ENCODE results near the gene DGKI. TPM values are rescaled to one million over a fixed set of nuclear protein-coding genes. Genes with fewer than 3 reads are reported as not detected.

DGKI gene
- polyA plus RNA-seq, 4 donors: 0.35 to 0.54 TPM; not detected in 2

- no peak for DNase-seq
- 60 to 78% (median 73%) methylated on average over 3 of the region's 3 CpGs for WGBS, 3 donors
- Histone ChIP-seq H3K4me1 (ENCODE audit: control insufficient read depth in 3 of 3, insufficient read depth in 2 of 3, low read depth in 1 of 3, low read length in 2 of 3) (no peaks in the 10 kb centered on the region), H3K4me3 (ENCODE audit: low read depth in 1 of 3, low read length in 3 of 3) (no peak overlapping the region), H3K27me3 (ENCODE audit: control insufficient read depth in 3 of 3, insufficient read depth in 3 of 3, low read length in 3 of 3) (no peaks in the 10 kb centered on the region), H3K36me3 (ENCODE audit: control insufficient read depth in 3 of 3, insufficient read depth in 2 of 3, low read depth in 1 of 3, low read length in 3 of 3) (no peaks in the 10 kb centered on the region), H3K9me3 (ENCODE audit: control insufficient read depth in 2 of 2, insufficient read depth in 1 of 2, low read depth in 1 of 2, low read length in 1 of 2) (no peaks in the 10 kb centered on the region), H3K27ac (ENCODE audit: low read depth in 1 of 3, low read length in 2 of 3) (no peak overlapping the region)
- no peak for FAIRE-seq
Observed at GRCh38 chr7:137411446-137411845, 435.3 kb downstream of the DGKI start.

DNA sequence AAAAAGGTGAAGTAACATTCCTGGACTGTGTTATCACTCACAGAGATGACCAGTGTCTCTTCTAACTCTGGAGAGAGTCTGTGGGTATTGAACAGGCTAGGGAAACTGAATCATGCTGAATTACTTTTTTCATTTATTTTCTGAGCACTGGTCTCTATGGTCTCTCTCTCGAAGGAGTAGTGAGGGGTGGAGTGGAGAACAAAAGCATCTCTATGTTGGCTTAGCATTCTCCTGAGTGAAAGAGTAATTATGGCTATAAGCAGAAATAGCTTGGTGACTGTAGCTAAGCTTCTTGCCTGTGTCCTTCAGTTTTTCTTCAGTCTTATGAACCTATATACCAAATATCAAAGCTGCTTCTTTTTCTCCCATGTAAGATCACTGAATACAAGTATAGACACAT lies 438.6 kb downstream of the DGKI start:
- no peaks in the 10 kb centered on the region for H3K36me3 ChIP-seq (ENCODE audit: control insufficient read depth in 3 of 3, insufficient read depth in 2 of 3, low read depth in 1 of 3, low read length in 3 of 3)
- 40 to 63% (median 42%) methylated on average over 1 of the region's 1 CpG for WGBS, 3 donors
- H3K27me3 ChIP-seq (ENCODE audit: control insufficient read depth in 3 of 3, insufficient read depth in 3 of 3, low read length in 3 of 3): no peaks in the 10 kb centered on the region
- no peak overlapping the region for H3K4me3 ChIP-seq (ENCODE audit: low read depth in 1 of 3, low read length in 3 of 3)
- no peak for FAIRE-seq
- no peaks in the 10 kb centered on the region for H3K4me1 ChIP-seq (ENCODE audit: control insufficient read depth in 3 of 3, insufficient read depth in 2 of 3, low read depth in 1 of 3, low read length in 2 of 3)
- DNase-seq: no peak
- no peak overlapping the region for H3K27ac ChIP-seq (ENCODE audit: low read depth in 1 of 3, low read length in 2 of 3)
- no peaks in the 10 kb centered on the region for H3K9me3 ChIP-seq (ENCODE audit: control insufficient read depth in 2 of 2, insufficient read depth in 1 of 2, low read depth in 1 of 2, low read length in 1 of 2)

- H3K4me1 ChIP-seq (ENCODE audit: control insufficient read depth in 3 of 3, insufficient read depth in 2 of 3, low read depth in 1 of 3, low read length in 2 of 3): no peaks in the 10 kb centered on the region
- H3K4me3 ChIP-seq (ENCODE audit: low read depth in 1 of 3, low read length in 3 of 3): no peak overlapping the region
- DNase-seq (no peak), FAIRE-seq (no peak)
- WGBS, 3 donors: 80 to 85% (median 84%) methylated on average over 3 of the region's 3 CpGs
- H3K36me3 ChIP-seq (ENCODE audit: control insufficient read depth in 3 of 3, insufficient read depth in 2 of 3, low read depth in 1 of 3, low read length in 3 of 3): no peaks in the 10 kb centered on the region
- no peaks in the 10 kb centered on the region for H3K27me3 ChIP-seq (ENCODE audit: control insufficient read depth in 3 of 3, insufficient read depth in 3 of 3, low read length in 3 of 3)
- H3K27ac ChIP-seq (ENCODE audit: low read depth in 1 of 3, low read length in 2 of 3): no peak overlapping the region
- H3K9me3 ChIP-seq (ENCODE audit: control insufficient read depth in 2 of 2, insufficient read depth in 1 of 2, low read depth in 1 of 2, low read length in 1 of 2): no peaks in the 10 kb centered on the region
Observed at GRCh38 chr7:137407078-137407477, 439.7 kb downstream of the DGKI start.

DNA sequence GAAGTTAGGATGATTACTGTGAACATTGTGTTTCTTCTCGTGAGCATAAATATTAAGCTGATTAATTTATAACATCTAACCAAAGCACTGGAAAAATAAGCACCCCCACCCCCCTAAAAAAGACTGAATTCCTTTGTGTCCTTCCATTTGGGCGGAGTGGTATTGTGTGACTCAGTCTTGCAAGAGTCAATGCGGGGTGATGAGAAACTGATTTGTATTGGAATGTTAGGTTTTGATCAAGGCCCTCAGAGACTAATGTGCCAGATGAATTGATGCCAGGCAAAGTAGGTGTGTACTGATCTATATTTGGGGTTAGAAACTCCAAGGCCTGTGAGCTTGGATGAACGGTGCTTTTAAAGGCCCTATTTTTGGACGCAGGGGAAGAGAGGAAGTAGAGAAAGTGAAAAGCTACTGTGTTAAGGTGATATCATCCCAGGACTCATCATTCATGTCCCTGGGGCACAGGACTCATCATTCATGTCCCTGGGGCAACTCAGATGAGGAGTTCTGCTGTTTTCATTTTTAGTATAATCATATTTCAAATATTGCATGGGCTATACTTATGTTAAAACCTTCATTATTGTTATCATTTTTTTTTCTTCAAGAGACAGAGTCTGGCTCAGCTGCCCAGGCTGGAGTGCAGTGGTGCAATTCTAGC lies 442.0 kb downstream of the DGKI start:
- H3K4me3 ChIP-seq (ENCODE audit: low read depth in 1 of 3, low read length in 3 of 3): no peak overlapping the region
- DNase-seq: no peak
- no peak for FAIRE-seq
- H3K36me3 ChIP-seq (ENCODE audit: control insufficient read depth in 3 of 3, insufficient read depth in 2 of 3, low read depth in 1 of 3, low read length in 3 of 3): no peaks in the 10 kb centered on the region
- 76 to 84% (median 81%) methylated on average over 5 of the region's 5 CpGs for WGBS, 3 donors
- no peaks in the 10 kb centered on the region for H3K4me1 ChIP-seq (ENCODE audit: control insufficient read depth in 3 of 3, insufficient read depth in 2 of 3, low read depth in 1 of 3, low read length in 2 of 3)
- H3K9me3 ChIP-seq (ENCODE audit: control insufficient read depth in 2 of 2, insufficient read depth in 1 of 2, low read depth in 1 of 2, low read length in 1 of 2): no peaks in the 10 kb centered on the region
- no peaks in the 10 kb centered on the region for H3K27me3 ChIP-seq (ENCODE audit: control insufficient read depth in 3 of 3, insufficient read depth in 3 of 3, low read length in 3 of 3)
- H3K27ac ChIP-seq (ENCODE audit: low read depth in 1 of 3, low read length in 2 of 3): no peak overlapping the region

GRCh38 chr7:137403353-137403695 lies 443.4 kb downstream of the DGKI start:
- Histone ChIP-seq H3K27ac (ENCODE audit: low read depth in 1 of 3, low read length in 2 of 3) (no peak overlapping the region), H3K36me3 (ENCODE audit: control insufficient read depth in 3 of 3, insufficient read depth in 2 of 3, low read depth in 1 of 3, low read length in 3 of 3) (no peaks in the 10 kb centered on the region), H3K4me1 (ENCODE audit: control insufficient read depth in 3 of 3, insufficient read depth in 2 of 3, low read depth in 1 of 3, low read length in 2 of 3) (no peaks in the 10 kb centered on the region), H3K9me3 (ENCODE audit: control insufficient read depth in 2 of 2, insufficient read depth in 1 of 2, low read depth in 1 of 2, low read length in 1 of 2) (no peaks in the 10 kb centered on the region), H3K4me3 (ENCODE audit: low read depth in 1 of 3, low read length in 3 of 3) (no peak overlapping the region), H3K27me3 (ENCODE audit: control insufficient read depth in 3 of 3, insufficient read depth in 3 of 3, low read length in 3 of 3) (no peaks in the 10 kb centered on the region)
- WGBS, 3 donors: 56 to 59% (median 57%) methylated on average over 2 of the region's 2 CpGs
- no peak for DNase-seq
- no peak for FAIRE-seq

DNA sequence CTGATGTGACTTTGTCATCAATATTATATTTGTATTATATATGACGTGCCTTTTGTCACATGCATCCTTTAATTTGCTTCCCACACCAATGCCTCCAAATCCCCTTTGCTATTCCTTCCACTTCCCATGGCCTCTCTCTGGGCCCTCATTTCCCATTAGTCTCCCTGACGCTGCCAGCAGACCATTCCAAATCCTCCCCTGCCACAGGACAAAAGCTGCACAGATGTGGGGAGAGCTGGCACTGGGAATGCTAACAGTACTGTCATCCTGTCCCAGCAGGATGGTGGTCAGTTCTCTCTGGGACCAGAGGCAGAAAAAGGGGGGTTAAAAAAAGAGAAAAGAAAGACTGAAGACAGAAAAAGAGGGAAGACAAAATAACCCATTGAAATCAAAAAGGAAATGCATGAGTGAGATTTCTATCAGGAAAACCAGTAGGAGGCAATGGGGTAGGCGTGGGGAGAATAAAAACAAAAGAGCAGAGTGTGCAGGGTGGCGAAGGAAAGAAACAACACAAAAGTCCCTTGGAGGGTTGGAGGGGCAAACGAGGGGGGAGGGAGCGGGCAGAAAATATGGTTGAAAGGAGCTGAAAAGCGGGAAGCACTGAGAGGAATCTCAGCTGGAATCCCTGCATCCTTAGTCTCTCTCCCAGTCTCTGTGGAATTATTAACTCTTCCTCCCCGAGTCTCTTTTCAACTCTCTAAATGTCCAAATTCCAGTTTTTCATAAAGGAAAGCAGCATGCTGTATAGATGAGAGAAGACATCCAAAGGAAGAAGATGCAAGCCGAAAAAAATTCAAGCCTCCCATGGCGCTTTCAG lies 444.0 kb downstream of the DGKI start:
- no peak overlapping the region for H3K27ac ChIP-seq (ENCODE audit: low read depth in 1 of 3, low read length in 2 of 3)
- H3K4me1 ChIP-seq (ENCODE audit: control insufficient read depth in 3 of 3, insufficient read depth in 2 of 3, low read depth in 1 of 3, low read length in 2 of 3): no peaks in the 10 kb centered on the region
- no peaks in the 10 kb centered on the region for H3K36me3 ChIP-seq (ENCODE audit: control insufficient read depth in 3 of 3, insufficient read depth in 2 of 3, low read depth in 1 of 3, low read length in 3 of 3)
- H3K4me3 ChIP-seq (ENCODE audit: low read depth in 1 of 3, low read length in 3 of 3): no peak overlapping the region
- no peaks in the 10 kb centered on the region for H3K9me3 ChIP-seq (ENCODE audit: control insufficient read depth in 2 of 2, insufficient read depth in 1 of 2, low read depth in 1 of 2, low read length in 1 of 2)
- no peaks in the 10 kb centered on the region for H3K27me3 ChIP-seq (ENCODE audit: control insufficient read depth in 3 of 3, insufficient read depth in 3 of 3, low read length in 3 of 3)
- 33 to 39% (median 36%) methylated on average over 10 of the region's 10 CpGs for WGBS, 3 donors
- no peak for DNase-seq
- FAIRE-seq: no peak

- H3K36me3 ChIP-seq (ENCODE audit: control insufficient read depth in 3 of 3, insufficient read depth in 2 of 3, low read depth in 1 of 3, low read length in 3 of 3): no peaks in the 10 kb centered on the region
- no peak overlapping the region for H3K4me3 ChIP-seq (ENCODE audit: low read depth in 1 of 3, low read length in 3 of 3)
- no peak overlapping the region for H3K27ac ChIP-seq (ENCODE audit: low read depth in 1 of 3, low read length in 2 of 3)
- no peaks in the 10 kb centered on the region for H3K27me3 ChIP-seq (ENCODE audit: control insufficient read depth in 3 of 3, insufficient read depth in 3 of 3, low read length in 3 of 3)
- DNase-seq (no peak), FAIRE-seq (no peak)
- no peaks in the 10 kb centered on the region for H3K4me1 ChIP-seq (ENCODE audit: control insufficient read depth in 3 of 3, insufficient read depth in 2 of 3, low read depth in 1 of 3, low read length in 2 of 3)
- 55 to 66% (median 57%) methylated on average over 7 of the region's 7 CpGs for WGBS, 3 donors
- peaks cover 0 to 2% of the 10 kb centered on the region in 2 donors for H3K9me3 ChIP-seq (ENCODE audit: control insufficient read depth in 2 of 2, insufficient read depth in 1 of 2, low read depth in 1 of 2, low read length in 1 of 2)
Observed at GRCh38 chr7:137399827-137400823, 446.6 kb downstream of the DGKI start.

DNA sequence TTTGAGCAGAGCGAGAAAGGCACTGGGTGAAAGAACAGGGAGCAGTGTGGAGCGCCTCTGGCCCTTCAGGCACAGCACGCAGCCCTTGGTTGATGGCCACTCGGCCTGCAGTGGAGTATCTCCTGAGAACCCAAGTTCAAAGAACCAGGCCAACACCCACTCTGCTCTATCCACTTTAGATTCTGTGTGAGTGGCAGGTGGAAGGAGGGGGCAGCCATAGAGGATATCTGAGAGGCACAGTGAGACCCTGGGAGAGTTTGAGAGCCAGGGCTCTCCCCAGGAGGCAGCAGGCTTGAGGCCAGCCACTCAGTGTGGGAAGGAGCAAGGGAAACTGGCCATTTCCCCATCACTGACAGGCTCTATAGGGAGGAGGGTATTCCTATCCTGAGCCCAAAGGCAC lies 450.7 kb downstream of the DGKI start:
- no peak overlapping the region for H3K4me3 ChIP-seq (ENCODE audit: low read depth in 1 of 3, low read length in 3 of 3)
- no peak for FAIRE-seq

More for the DNA sequence above, 450.7 kb downstream of the DGKI start:
- Histone ChIP-seq H3K27me3 (ENCODE audit: control insufficient read depth in 3 of 3, insufficient read depth in 3 of 3, low read length in 3 of 3) (no peaks in the 10 kb centered on the region), H3K36me3 (ENCODE audit: control insufficient read depth in 3 of 3, insufficient read depth in 2 of 3, low read depth in 1 of 3, low read length in 3 of 3) (no peaks in the 10 kb centered on the region), H3K9me3 (ENCODE audit: control insufficient read depth in 2 of 2, insufficient read depth in 1 of 2, low read depth in 1 of 2, low read length in 1 of 2) (peaks cover 0 to 3% of the 10 kb centered on the region in 2 donors), H3K27ac (ENCODE audit: low read depth in 1 of 3, low read length in 2 of 3) (no peak overlapping the region), H3K4me1 (ENCODE audit: control insufficient read depth in 3 of 3, insufficient read depth in 2 of 3, low read depth in 1 of 3, low read length in 2 of 3) (no peaks in the 10 kb centered on the region)
- 81 to 85% (median 83%) methylated on average over 4 of the region's 4 CpGs for WGBS, 3 donors
- DNase-seq: no peak
